GM18951 (cell line): ENCODE results near the gene SPN.

Experiments used
- POLR2A ChIP-seq: IDR thresholded peaks from 4 replicates; pipeline ENCODE4 v1.6.1; 2011; ENCODE audit warnings: mild to moderate bottlenecking; ENCODE audit not compliant: insufficient read length, insufficient read depth; ENCODE audit errors: extremely low read depth
- in situ Hi-C: fragments of 300-500 bp; cut with MboI; formaldehyde crosslinking; loops from one replicate; pipeline ENCODE4 v1.12.0; 2022; ENCODE audit warnings: low sequenced_read_pairs, mixed read lengths, inconsistent platforms; ENCODE audit not compliant: unreplicated experiment

Gene SPN

DNA sequence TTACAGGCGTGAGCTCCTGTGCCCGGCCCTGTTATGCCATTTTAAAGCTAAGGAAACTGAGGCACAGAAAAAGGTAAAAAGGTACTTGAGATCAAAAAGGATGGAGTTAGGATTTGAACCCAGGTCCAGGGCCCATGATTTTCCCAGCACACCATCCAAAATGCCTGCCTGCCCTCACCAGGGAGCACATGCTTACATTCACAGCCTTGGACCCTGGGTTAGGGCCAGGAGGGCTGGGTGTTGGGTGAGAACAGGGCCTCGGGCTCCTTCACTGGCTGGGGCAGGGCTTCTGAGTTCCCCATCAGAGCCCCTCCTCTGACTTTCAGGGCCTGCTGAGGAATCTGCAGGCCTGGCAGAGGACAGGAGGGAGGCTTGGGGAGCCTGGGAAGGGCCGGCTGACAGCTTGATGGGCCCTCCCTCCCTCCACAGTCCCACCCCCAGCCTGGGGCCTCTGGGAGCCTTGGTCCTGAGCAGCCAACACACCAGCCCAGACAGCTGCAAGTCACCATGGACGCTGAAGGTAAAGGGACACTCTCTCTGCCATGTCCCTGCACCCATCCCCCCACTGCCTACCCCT lies 15.7 kb downstream of the SPN start, which contains the start of gene QPRT:
QPRT (plus strand) TSS at position 490 of the 577 bp plus-strand sequence; CDS start at position 508, 18 bp downstream.
- no peak for TF ChIP-seq POLR2A
- in situ Hi-C loops: loop anchor here (25.0 kb wide), 1 partner anchor 334 kb away; the partner anchor contains the start of genes C16orf92 and DOC2A

DNA sequence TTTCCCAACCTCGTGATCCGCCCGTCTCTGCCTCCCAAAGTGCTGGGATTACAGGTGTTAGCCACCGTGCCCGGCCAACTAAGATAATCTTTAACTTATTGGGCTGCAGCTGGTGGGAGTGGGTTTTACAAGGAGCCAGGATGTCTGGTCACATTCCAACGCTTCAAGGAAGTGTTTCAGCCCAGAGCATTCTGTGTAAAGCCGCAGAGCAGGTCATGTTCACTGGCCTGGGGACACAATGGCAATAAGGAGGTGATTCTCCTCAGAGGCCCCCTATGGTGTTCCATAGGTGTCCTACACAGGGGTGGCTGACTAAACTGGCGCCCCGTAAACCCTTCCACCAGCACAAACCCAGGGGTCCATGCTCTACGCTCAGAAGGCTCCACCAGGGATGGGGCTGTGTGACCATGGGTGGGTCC lies 17.1 kb downstream of the SPN start:
- no peak for TF ChIP-seq POLR2A
- in situ Hi-C loops: loop anchor here (25.0 kb wide), 1 partner anchor 332 kb away; the partner anchor contains the start of genes C16orf92 and DOC2A

GRCh38 chr16:29683543-29684090 lies 20.6 kb downstream of the SPN start:
- in situ Hi-C loops: loop anchor here (25.0 kb wide), 1 partner anchor 329 kb away; the partner anchor contains the start of genes C16orf92 and DOC2A
- no peak for TF ChIP-seq POLR2A

DNA sequence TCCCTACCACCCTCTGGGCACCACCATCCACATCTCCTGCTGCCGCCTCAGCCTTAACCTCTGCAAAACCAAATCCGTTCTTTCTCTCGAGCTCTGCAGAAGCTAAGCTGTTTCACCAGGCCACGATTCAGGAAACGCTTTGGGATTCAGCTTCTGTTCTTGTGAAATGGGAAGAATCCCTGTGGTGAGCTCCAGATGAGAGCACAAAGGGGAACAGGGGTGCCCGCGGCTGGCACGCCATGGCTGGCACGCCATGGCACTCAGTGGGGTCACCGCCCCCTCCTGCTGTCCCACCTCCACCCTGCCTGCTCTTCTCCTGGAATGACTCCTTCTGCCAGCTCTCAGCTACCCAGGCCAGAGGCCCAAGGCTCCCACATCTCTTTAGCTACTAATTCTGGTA lies 21.6 kb downstream of the SPN start:
- in situ Hi-C loops: loop anchor here (25.0 kb wide), 1 partner anchor 328 kb away; the partner anchor contains the start of genes C16orf92 and DOC2A
- TF ChIP-seq POLR2A: no peak

GRCh38 chr16:29686740-29687332 lies 23.8 kb downstream of the SPN start:
- no peak for TF ChIP-seq POLR2A
- in situ Hi-C loops: loop anchor here (25.0 kb wide), 1 partner anchor 325 kb away; the partner anchor contains the start of genes C16orf92 and DOC2A

DNA sequence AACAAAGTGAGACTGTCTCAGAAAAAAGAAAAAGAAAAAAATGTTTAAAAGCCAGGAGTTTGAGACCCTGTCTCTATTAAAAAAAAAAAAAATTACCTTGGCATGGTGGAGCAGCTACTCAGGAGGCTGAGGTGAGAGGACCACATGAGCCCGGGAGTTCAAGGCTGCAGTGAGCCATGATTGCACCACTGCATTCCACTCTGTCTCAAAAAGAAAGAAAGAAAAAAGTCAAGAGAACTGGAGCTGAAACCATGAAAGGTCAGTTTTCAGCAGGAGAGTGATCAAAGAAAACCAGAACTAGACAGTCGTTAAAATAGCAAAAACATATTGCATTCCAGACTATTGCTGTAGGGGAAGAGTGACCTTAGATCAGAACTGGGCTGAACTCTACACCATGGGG lies 24.7 kb downstream of the SPN start:
- in situ Hi-C loops: loop anchor here (25.0 kb wide), 1 partner anchor 325 kb away; the partner anchor contains the start of genes C16orf92 and DOC2A
- TF ChIP-seq POLR2A: no peak

DNA sequence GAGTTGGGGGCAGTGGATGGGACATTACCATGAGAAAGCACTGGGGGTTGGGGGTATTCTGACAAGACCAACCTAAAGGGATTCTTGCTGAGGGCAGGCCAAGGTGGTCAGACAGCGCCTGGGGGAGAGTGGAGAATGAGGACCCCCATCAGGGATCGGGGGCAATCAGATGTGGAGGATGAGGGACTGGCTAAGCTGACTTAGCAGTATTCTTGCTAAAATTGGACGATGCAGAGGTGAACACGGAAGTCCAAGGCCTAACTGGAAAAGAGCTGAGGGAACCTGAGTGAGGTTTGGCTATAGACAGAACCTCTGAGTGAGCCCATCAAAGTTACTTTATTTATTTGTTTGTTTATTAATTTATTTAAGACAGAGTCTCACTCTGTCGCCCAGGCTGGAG lies 25.1 kb downstream of the SPN start:
- TF ChIP-seq POLR2A: no peak
- in situ Hi-C loops: loop anchor here (25.0 kb wide), 1 partner anchor 324 kb away; the partner anchor contains the start of genes C16orf92 and DOC2A

DNA sequence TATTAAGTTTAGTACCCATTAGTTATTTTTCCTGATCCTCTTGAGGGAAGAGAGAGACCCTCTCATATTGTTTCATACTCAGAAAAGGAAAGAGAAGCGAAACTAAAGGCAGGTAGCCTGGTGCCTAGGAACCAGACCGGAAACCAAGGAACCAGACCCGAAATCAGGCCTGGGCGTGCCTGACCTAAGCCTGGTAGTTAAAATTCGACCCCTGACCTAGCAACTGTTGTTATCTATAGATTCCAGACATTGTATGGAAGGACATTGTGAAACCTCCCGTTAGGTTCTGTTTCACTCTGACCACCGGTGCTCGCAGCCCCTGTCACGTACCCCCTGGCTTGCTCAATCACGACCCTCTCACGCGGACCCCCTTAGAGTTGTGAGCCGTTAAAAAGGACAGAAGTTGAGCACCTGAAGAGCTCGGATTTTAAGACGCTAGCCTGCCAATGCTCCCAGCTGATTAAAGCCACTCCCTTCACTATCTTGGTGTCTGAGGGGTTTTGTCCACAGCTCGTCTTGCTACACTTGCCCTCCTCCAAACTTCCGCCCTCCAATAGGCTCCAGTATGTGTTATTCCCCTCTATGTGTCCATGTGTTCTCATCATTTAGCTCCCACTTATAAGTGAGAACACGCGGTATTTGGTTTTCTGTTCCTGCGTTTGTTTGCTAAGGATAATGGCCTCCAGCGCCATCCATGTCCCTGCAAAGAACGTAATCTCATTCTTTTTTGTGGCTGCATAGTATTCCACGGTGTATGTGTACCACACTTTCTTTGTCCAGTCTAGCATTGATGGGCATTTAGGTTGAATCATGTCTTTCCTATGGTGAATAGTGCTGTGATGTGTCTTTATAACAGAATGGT lies 26.7 kb downstream of the SPN start:
- in situ Hi-C loops: loop anchor here (25.0 kb wide), 1 partner anchor 323 kb away; the partner anchor contains the start of genes C16orf92 and DOC2A

GRCh38 chr16:29692606-29693005 lies 29.6 kb downstream of the SPN start:
- in situ Hi-C loops: loop anchor here (25.0 kb wide), 1 partner anchor 320 kb away; the partner anchor contains the start of genes C16orf92 and DOC2A

GRCh38 chr16:29694384-29695195 lies 31.5 kb downstream of the SPN start:
- in situ Hi-C loops: loop anchor here (25.0 kb wide), 1 partner anchor 318 kb away; the partner anchor contains the start of genes C16orf92 and DOC2A
- TF ChIP-seq POLR2A: no peak

- in situ Hi-C loops: loop anchor here (25.0 kb wide), 1 partner anchor 317 kb away; the partner anchor contains the start of genes C16orf92 and DOC2A
Measured at GRCh38 chr16:29695675-29696074, 32.6 kb downstream of the SPN start.

DNA sequence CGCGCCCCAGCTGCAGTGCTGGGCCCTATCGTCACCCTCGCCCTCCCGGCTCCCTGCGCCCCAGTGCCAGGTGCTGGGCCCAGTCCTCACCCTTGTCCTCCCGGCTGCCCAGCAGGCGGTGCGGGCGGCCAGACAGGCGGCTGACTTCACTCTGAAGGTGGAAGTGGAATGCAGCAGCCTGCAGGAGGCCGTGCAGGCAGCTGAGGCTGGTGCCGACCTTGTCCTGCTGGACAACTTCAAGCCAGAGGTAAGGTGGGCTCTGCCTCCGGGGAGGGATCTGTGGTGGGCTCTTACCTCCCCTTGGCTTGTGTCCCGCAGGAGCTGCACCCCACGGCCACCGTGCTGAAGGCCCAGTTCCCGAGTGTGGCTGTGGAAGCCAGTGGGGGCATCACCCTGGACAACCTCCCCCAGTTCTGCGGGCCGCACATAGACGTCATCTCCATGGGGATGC lies 33.9 kb downstream of the SPN start:
- no peak for TF ChIP-seq POLR2A
- in situ Hi-C loops: loop anchor here (25.0 kb wide), 1 partner anchor 315 kb away; the partner anchor contains the start of genes C16orf92 and DOC2A
